Thymus (tissue), 11 donors: ENCODE measurements around the gene CCDC170. TPM values are rescaled to one million over a fixed set of nuclear protein-coding genes. Genes with fewer than 3 reads are reported as not detected.

Source experiments
- DNase-seq, 9 donors: peaks; one replicate each; pipeline ENCODE4 v3.0.0-alpha.2; 2013; ENCODE audit warnings: low spot score in 9 of 9, low read depth in 6 of 9, missing footprints in 1 of 9
- H3K27ac ChIP-seq, 2 donors: one replicate each; pipeline ENCODE4 v1.5.1; 2013; ENCODE audit warnings: control low read depth in 1 of 2, low read depth in 1 of 2, low read length in 1 of 2, mild to moderate bottlenecking in 1 of 2, moderate library complexity in 1 of 2
- H3K27me3 ChIP-seq, 2 donors: one replicate each; pipeline ENCODE4 v1.5.1; 2013; ENCODE audit warnings: low read length in 1 of 2; ENCODE audit not compliant: control insufficient read depth in 2 of 2, insufficient read depth in 1 of 2
- H3K36me3 ChIP-seq, 2 donors: one replicate each; pipeline ENCODE4 v1.5.1; 2013; ENCODE audit warnings: low read length in 1 of 2, mild to moderate bottlenecking in 1 of 2, moderate library complexity in 1 of 2; ENCODE audit not compliant: control insufficient read depth in 2 of 2, insufficient read depth in 2 of 2
- H3K4me1 ChIP-seq, 2 donors: one replicate each; pipeline ENCODE4 v1.5.1; 2013; ENCODE audit warnings: low read length in 2 of 2; ENCODE audit not compliant: control insufficient read depth in 2 of 2, insufficient read depth in 2 of 2
- H3K4me3 ChIP-seq, 2 donors: one replicate each; pipeline ENCODE4 v1.5.1; 2013; ENCODE audit warnings: low read length in 2 of 2, control low read depth in 1 of 2, mild to moderate bottlenecking in 1 of 2
- H3K9me3 ChIP-seq, 2 donors: one replicate each; pipeline ENCODE4 v1.5.1; 2013; ENCODE audit warnings: low read length in 1 of 2, mild to moderate bottlenecking in 1 of 2; ENCODE audit not compliant: control insufficient read depth in 2 of 2, insufficient read depth in 1 of 2
- WGBS: extraction: QIAGEN DNeasy Blood & Tissue Kit; methylation state at CpG from one replicate; pipeline ENCODE4 v1.1.7; 2013; 5-methylcytosine and 5-hydroxymethylcytosine counted together
- polyA plus RNA-seq: library from polyadenylated mRNA; stranded (reverse); fragments of 200-250 nt; gene quantifications from one replicate; pipeline ENCODE4 v1.2.3, GENCODE V29; 2013
- total RNA-seq: library from RNA; stranded (reverse); fragments of 120-200 nt; gene quantifications from one replicate; pipeline ENCODE4 v1.2.4, GENCODE V29; 2013
- donor health status: healthy.

CCDC170 gene
- total and polyA plus RNA-seq, 2 donors, result 0.21 to 0.66 TPM

GRCh38 chr6:151661928-151662327, 168.1 kb downstream of the CCDC170 start:
- no peaks in the 10 kb centered on the region for H3K36me3 ChIP-seq
- no peaks in the 10 kb centered on the region for H3K4me1 ChIP-seq
- no peak overlapping the region for H3K4me3 ChIP-seq
- H3K27me3 ChIP-seq, result no peaks in the 10 kb centered on the region
- WGBS, result 91% methylated on average over 4 of the region's 4 CpGs
- no peak overlapping the region for H3K27ac ChIP-seq
- no peaks in the 10 kb centered on the region for H3K9me3 ChIP-seq
- no peak for DNase-seq

- Histone ChIP-seq H3K36me3 (no peaks in the 10 kb centered on the region), H3K4me1 (no peaks in the 10 kb centered on the region), H3K9me3 (no peaks in the 10 kb centered on the region), H3K27ac (no peak overlapping the region), H3K4me3 (no peak overlapping the region), H3K27me3 (no peaks in the 10 kb centered on the region)
- WGBS, result 97% methylated on average over 2 of the region's 2 CpGs
- DNase-seq, result no peak
Observed at GRCh38 chr6:151663559-151663958, 169.7 kb downstream of the CCDC170 start.

GRCh38 chr6:151664390-151664789, 170.6 kb downstream of the CCDC170 start:
- H3K27me3 ChIP-seq, result no peaks in the 10 kb centered on the region
- no peak overlapping the region for H3K4me3 ChIP-seq
- DNase-seq, result no peak
- H3K27ac ChIP-seq, result no peak overlapping the region
- H3K36me3 ChIP-seq, result no peaks in the 10 kb centered on the region
- no peaks in the 10 kb centered on the region for H3K4me1 ChIP-seq
- 92% methylated on average over 5 of the region's 5 CpGs for WGBS
- H3K9me3 ChIP-seq, result no peaks in the 10 kb centered on the region

- 93% methylated on average over 7 of the region's 7 CpGs for WGBS
Observed at GRCh38 chr6:151665329-151665728, 171.5 kb downstream of the CCDC170 start.

GRCh38 chr6:151666526-151666925, 172.7 kb downstream of the CCDC170 start:
- Histone ChIP-seq H3K4me3 (no peak overlapping the region), H3K4me1 (no peaks in the 10 kb centered on the region), H3K36me3 (no peaks in the 10 kb centered on the region), H3K27ac (no peak overlapping the region), H3K9me3 (no peaks in the 10 kb centered on the region), H3K27me3 (no peaks in the 10 kb centered on the region)
- WGBS, result 92% methylated on average over 2 of the region's 2 CpGs
- no peak for DNase-seq

More at GRCh38 chr6:151665329-151665728, 171.5 kb downstream of the CCDC170 start:
- Histone ChIP-seq H3K36me3 (no peaks in the 10 kb centered on the region), H3K4me3 (no peak overlapping the region), H3K27me3 (no peaks in the 10 kb centered on the region), H3K27ac (no peak overlapping the region), H3K9me3 (no peaks in the 10 kb centered on the region), H3K4me1 (no peaks in the 10 kb centered on the region)
- DNase-seq, result no peak

GRCh38 chr6:151669208-151669560, 175.4 kb downstream of the CCDC170 start:
- Histone ChIP-seq H3K27ac (no peak overlapping the region), H3K4me1 (no peaks in the 10 kb centered on the region), H3K4me3 (no peak overlapping the region), H3K27me3 (no peaks in the 10 kb centered on the region), H3K36me3 (no peaks in the 10 kb centered on the region), H3K9me3 (no peaks in the 10 kb centered on the region)
- no peak for DNase-seq
- 95% methylated on average over 3 of the region's 3 CpGs for WGBS

GRCh38 chr6:151670116-151670515, 176.3 kb downstream of the CCDC170 start:
- H3K9me3 ChIP-seq, result no peaks in the 10 kb centered on the region
- DNase-seq, result no peak
- H3K4me3 ChIP-seq, result no peak overlapping the region
- H3K27ac ChIP-seq, result no peak overlapping the region
- no peaks in the 10 kb centered on the region for H3K27me3 ChIP-seq
- WGBS, result 97% methylated on average over 8 of the region's 8 CpGs
- no peaks in the 10 kb centered on the region for H3K4me1 ChIP-seq
- H3K36me3 ChIP-seq, result no peaks in the 10 kb centered on the region

Other genes starting within 250 kb of the CCDC170 start
- gene ZBTB2, start 102.5 kb upstream of the CCDC170 start, total RNA-seq, result 22.1 TPM
- gene ZBTB2, start 102.5 kb upstream of the CCDC170 start, polyA plus RNA-seq, result 22.8 TPM
- gene RMND1, start 41.9 kb upstream of the CCDC170 start, total RNA-seq, result 17.2 TPM
- gene RMND1, start 41.9 kb upstream of the CCDC170 start, polyA plus RNA-seq, result 17.0 TPM